K562 (cell line): Measurements from ENCODE around the gene ITPKB. TPM values are rescaled to one million over a fixed set of nuclear protein-coding genes. Genes with fewer than 3 reads are reported as not detected.

Experiments used
- ATAC-seq: fragments of 200-7000 bp; cut with Tn5 transposase; 3 replicates; pipeline ENCODE4 v1.9.1; 2020; ENCODE audit warnings: moderate library complexity
- BruUV-seq: library from RNA; stranded (reverse); fragments of 400-500 nt; replicated peaks from 2 replicates; lab custom pipeline; 2021; lab: Mats Ljungman, UMichigan
- CTCF ChIA-PET: fragments of 300-600 bp; formaldehyde crosslinking; extraction: SDS; loops from one replicate; lab custom pipeline; 2021; ENCODE audit warnings: low intra/inter-chr PET ratio; lab: Yijun Ruan, JAX
- POLR2A ChIA-PET: fragments of 300-600, 350-650 bp; sonication (Branson Sonifier 250); formaldehyde crosslinking; extraction: SDS; loops from one replicate; lab custom pipeline; 2021; ENCODE audit warnings: antibody characterized with exemption, inconsistent platforms; lab: Yijun Ruan, JAX
- DNase-seq, 4 experiments: peaks; one replicate each; pipeline versions ENCODE4 v3.0.0 to v3.0.0-alpha.2; 2011 to 2018; ENCODE audit warnings: low spot score in 3 of 4, mixed read lengths in 3 of 4; ENCODE audit errors: extremely low read depth in 1 of 4
- FAIRE-seq: peaks from 2 replicates; lab custom pipeline; 2011; peaks lifted over from hg19 to GRCh38; lab: Jason Lieb, UNC
- H2AFZ ChIP-seq: 2 replicates; pipeline ENCODE4 v1.6.0; 2011; ENCODE audit warnings: low read depth, low read length, control low read depth, inconsistent platforms
- H3K27ac ChIP-seq: fragments of 200-600 bp; 3 replicates; pipeline ENCODE4 v1.8.0; 2011; ENCODE audit warnings: low read depth, mild to moderate bottlenecking, control low read depth, inconsistent platforms, low read length, moderate library complexity, mixed read lengths; ENCODE audit errors: extremely low read depth
- H3K27me3 ChIP-seq, 2 experiments: fragments of 300-600 bp in 1 of 2; 2 replicates in 1 of 2; 3 replicates in 1 of 2; pipeline versions ENCODE4 v1.6.0 to v1.8.0; 2011; ENCODE audit warnings: inconsistent platforms in 2 of 2, low read length in 2 of 2, mild to moderate bottlenecking in 1 of 2, mixed read lengths in 1 of 2, moderate library complexity in 1 of 2; ENCODE audit not compliant: control insufficient read depth in 2 of 2, insufficient read depth in 2 of 2
- H3K36me3 ChIP-seq: fragments of 300-600 bp; 3 replicates; pipeline ENCODE4 v1.8.0; 2011; ENCODE audit warnings: mild to moderate bottlenecking, low read length, inconsistent platforms; ENCODE audit not compliant: control insufficient read depth, insufficient read depth
- H3K4me1 ChIP-seq, 2 experiments: fragments of 200-600 bp in 1 of 2; replicated peaks in 1 of 2; 2 replicates in 1 of 2; 3 replicates in 1 of 2; pipeline versions ENCODE4 v1.5.1 to v1.8.0; 2011; ENCODE audit warnings: inconsistent platforms in 2 of 2, low read length in 2 of 2, mild to moderate bottlenecking in 1 of 2, mixed read lengths in 1 of 2, moderate library complexity in 1 of 2; ENCODE audit not compliant: control insufficient read depth in 2 of 2, insufficient read depth in 2 of 2
- H3K4me2 ChIP-seq: 2 replicates; pipeline ENCODE4 v1.6.1; 2011; ENCODE audit warnings: low read length, control low read depth, inconsistent platforms, mixed read lengths; ENCODE audit not compliant: insufficient read depth
- H3K4me3 ChIP-seq: fragments of 200-600 bp; sonication (generic), shearing (Covaris generic); 2 replicates; pipeline ENCODE4 v1.5.1; 2016; ENCODE audit warnings: control low read depth, inconsistent platforms
- H3K79me2 ChIP-seq: fragments of 200-600 bp; 3 replicates; pipeline ENCODE4 v1.8.0; 2011; ENCODE audit warnings: low read length, inconsistent platforms; ENCODE audit not compliant: control insufficient read depth, insufficient read depth
- H3K9ac ChIP-seq, 2 experiments: 2 replicates each; pipeline versions ENCODE4 v1.6.0 to v1.6.1; 2011; ENCODE audit warnings: low read depth in 2 of 2, low read length in 2 of 2, control low read depth in 1 of 2, inconsistent platforms in 1 of 2, mild to moderate bottlenecking in 1 of 2, mixed read lengths in 1 of 2; ENCODE audit not compliant: insufficient read depth in 1 of 2
- H3K9me1 ChIP-seq: one replicate; pipeline ENCODE4 v1.6.0; 2011; ENCODE audit warnings: inconsistent platforms, mild to moderate bottlenecking, low read length, moderate library complexity; ENCODE audit not compliant: control insufficient read depth, insufficient read depth
- H3K9me3 ChIP-seq: replicated peaks from 2 replicates; pipeline ENCODE4 v1.5.1; 2011; ENCODE audit warnings: low read depth, low read length, inconsistent platforms; ENCODE audit not compliant: control insufficient read depth, insufficient read depth
- H4K20me1 ChIP-seq: replicated peaks from 2 replicates; pipeline ENCODE4 v1.6.1; 2011; ENCODE audit warnings: low read length, inconsistent platforms, mixed read lengths; ENCODE audit not compliant: control insufficient read depth, insufficient read depth
- HNRNPK ChIP-seq: fragments of 200-400 bp; formaldehyde crosslinking; IDR thresholded peaks from one replicate; pipeline ENCODE4 v1.6.1; 2018; ENCODE audit warnings: mild to moderate bottlenecking, low read depth, low read length; ENCODE audit not compliant: poor library complexity, severe bottlenecking
- SIN3B ChIP-seq: fragments of 450-650 bp; IDR thresholded peaks from 2 replicates; pipeline ENCODE4 v1.6.1; 2017; ENCODE audit warnings: low read depth, mild to moderate bottlenecking, moderate library complexity
- ZNF263 ChIP-seq: sonication (generic); formaldehyde crosslinking; IDR thresholded peaks from 2 replicates; pipeline ENCODE4 v1.8.0; 2022; ENCODE audit warnings: mild to moderate bottlenecking, missing genetic modification reagents, borderline replicate concordance
- WGBS: fragments of 100-300 bp; shearing (Covaris generic); methylation state at CpG from one replicate; pipeline ENCODE4 v1.1.6; 2016; ENCODE audit warnings: low coverage, mixed read lengths; ENCODE audit not compliant: insufficient coverage; ENCODE audit errors: missing lambda C conversion rate; 5-methylcytosine and 5-hydroxymethylcytosine counted together
- in situ Hi-C: fragments of 300-500 bp; cut with MboI; formaldehyde crosslinking; loops from 4 replicates; pipeline ENCODE4 v1.15.0; 2018; ENCODE audit warnings: inconsistent platforms, mixed read lengths
- intact Hi-C: fragments of 100-400 bp; cut with micrococcal nuclease; formaldehyde crosslinking; loops from 2 replicates; pipeline ENCODE4 v1.14.2; 2022
- polyA plus RNA-seq, 8 experiments: library from polyadenylated mRNA; depleted of rRNA in 4 of 8; stranded (reverse) in 5 of 8; unstranded in 3 of 8; fragments of >200 nt; fragmentation: Nextera tagmentation in 2 of 8; fragmentation: Illumina TruSeq in 1 of 8; extraction: Ambion mirVana in 2 of 8; extraction: Trizol in 1 of 8; gene quantifications; 2 replicates each; pipeline versions ENCODE4 v1.2.1 to v1.2.3, GENCODE V29; 2011 to 2014; ENCODE audit warnings: inconsistent platforms in 1 of 8, missing spikeins in 1 of 8
- total RNA-seq, 7 experiments: library from RNA; depleted of rRNA in 6 of 7; stranded (reverse); fragments of >200 nt in 6 of 7; fragmentation: Illumina TruSeq in 2 of 7; extraction: Trizol in 2 of 7; gene quantifications; 2 replicates each; pipeline versions ENCODE4 v1.2.1 to v1.2.3, GENCODE V29; 2011 to 2021; ENCODE audit warnings: low replicate concordance in 1 of 7

The ITPKB gene
- total and polyA plus RNA-seq, 9 of the 15 experiments (the other 6 are each of a cell fraction or from before 2014, with no cell fraction given) = 0.01 to 0.22 TPM; not detected in 7

GRCh38 chr1:226741009-226741408, 1.9 kb upstream of the ITPKB start (continued):
- no peak for TF ChIP-seq HNRNPK

- ATAC-seq (no peak), FAIRE-seq (no peak), DNase-seq (no peak)
- BruUV-seq = no TSS peak
- Histone ChIP-seq H3K9me3 (no peaks in the 10 kb centered on the region), H3K27ac (no peak overlapping the region), H2AFZ (peak overlapping the region; percentile 53; the same call in 1 of the 2 replicates), H3K79me2 (no peaks in the 10 kb centered on the region), H3K9me1 (no peaks in the 10 kb centered on the region), H3K4me3 (no peak overlapping the region), H3K4me2 (no peak overlapping the region), H3K4me1 (peaks cover 0 to 25% of the 10 kb centered on the region in 2 experiments; a peak in 2 of 5 replicates)
- CTCF ChIA-PET = no interaction called here
- 10% methylated on average over 3 of the region's 3 CpGs for WGBS
- in situ Hi-C loops = no loop called here
- no peak for TF ChIP-seq SIN3B
- TF ChIP-seq ZNF263 (CRISPR knock-in tag) = no peak
- TF ChIP-seq, all 486 proteins: peak for 0
- Histone ChIP-seq H3K27me3 (peaks cover 22 to 48% of the 10 kb centered on the region in 2 experiments), H4K20me1 (peaks cover 1% of the 10 kb centered on the region; the same call in 1 of the 2 replicates), H3K36me3 (no peaks in the 10 kb centered on the region), H3K9ac (no peak overlapping the region)
- intact Hi-C loops = no loop called here
- POLR2A ChIA-PET = no interaction called here
Measured at GRCh38 chr1:226739696-226740065, 599 bp upstream of the ITPKB start.
